Activated CD4-positive, CD25-positive, alpha-beta regulatory T cell treated with anti-CD3 and anti-CD28 coated beads, Interleukin-2, amount 50 U/mL, for 16 hours (primary cell): ENCODE measurements around the gene TTC31.
A peak's percentile ranks its signal among the peaks of the same experiment; 100 is the strongest.
"Not testable (repeated sequence)": the region's sequence is repeated elsewhere in the genome, so short reads cannot be mapped to it uniquely, and the experiment has no call there.

ENCODE experiments used
- DNase-seq: peaks from one replicate; pipeline ENCODE4 v3.0.0-alpha.2; 2020; ENCODE audit warnings: low read depth, low spot score

The TTC31 gene

DNA sequence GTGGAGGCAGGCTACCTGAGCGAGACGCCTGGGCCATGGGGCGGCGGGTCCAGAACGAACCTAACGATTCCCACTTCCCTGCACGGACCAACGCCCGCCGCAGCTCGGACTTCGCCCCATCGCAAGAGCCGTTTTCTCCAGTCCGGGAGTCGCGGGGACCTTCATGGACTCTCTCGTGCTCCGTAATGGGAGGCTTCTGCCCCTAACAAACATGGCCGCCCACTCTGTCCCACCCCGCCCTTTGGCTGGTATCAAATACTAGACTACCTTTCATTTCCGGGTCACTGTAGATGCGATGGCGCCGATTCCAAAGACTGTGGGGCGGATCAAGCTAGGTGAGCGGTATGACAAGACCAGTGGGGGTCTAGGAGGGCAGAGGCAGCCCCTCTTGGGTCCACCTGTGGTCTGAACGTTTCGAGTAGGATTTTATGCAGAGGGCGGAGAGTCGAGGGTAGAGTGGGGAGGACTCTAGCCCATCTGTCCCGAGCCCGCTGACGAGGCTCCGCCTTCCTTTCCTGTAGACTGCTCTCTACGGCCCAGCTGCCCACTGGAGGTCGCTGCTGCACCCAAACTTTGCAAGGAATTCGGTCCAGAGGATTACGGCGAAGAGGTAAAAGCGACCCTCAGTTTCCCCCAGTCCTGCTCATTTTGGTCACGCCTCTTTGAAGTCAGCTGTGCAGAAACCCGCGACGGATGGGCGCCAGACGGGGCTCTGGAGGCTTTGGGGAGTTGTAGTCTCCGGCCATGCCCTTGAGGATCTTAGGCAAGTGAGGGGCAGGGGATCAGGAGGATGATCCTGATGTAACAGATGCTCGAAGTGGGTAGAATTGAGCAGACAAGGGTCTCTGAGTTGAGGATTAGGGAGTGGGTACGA is at the start of gene TTC31, which contains the start of gene CCDC142:
TTC31 (plus strand) TSS at position 281 of the 874 bp plus-strand sequence; CDS start at position 296, 15 bp downstream.
CCDC142 (minus strand) TSS at position 198 of the 874 bp plus-strand sequence; CDS start at position 37, 161 bp downstream.
- peak; percentile 87 for DNase-seq

DNA sequence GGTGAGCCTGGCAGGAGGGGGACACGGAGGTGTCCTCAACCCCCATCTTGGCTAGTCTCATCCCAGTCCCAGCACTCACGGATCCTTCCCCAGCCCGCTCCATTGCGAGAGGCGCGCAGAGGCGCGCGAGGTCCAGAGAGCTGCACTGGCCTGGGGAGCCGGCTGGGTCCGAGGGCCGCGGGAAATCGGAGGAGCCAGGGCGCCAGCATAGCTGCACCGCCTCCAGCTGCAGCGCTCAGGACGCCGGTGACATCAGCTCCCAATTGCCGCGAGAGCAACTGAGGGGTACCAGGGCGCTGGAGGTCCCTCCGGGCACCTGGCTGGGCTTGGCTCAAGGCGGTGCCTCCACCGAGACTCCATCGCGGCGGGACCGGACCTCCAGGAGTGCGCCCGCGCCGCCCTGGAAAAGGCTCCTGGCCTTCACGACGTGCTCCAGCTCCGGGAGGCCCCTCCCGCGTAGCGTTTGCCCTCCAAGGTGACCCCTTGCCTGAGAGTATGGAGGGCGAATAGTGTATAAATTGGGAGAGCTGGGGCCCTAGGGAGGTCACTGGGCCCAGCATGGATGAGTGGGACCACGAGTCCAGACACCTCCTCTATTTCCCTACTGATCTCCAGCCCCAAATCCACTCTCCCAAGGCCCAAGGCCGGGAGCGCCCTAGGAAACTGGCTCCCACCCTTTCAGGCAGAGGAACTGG is 46.6 kb upstream of the TTC31 start:
- DNase-seq = no peak

DNA sequence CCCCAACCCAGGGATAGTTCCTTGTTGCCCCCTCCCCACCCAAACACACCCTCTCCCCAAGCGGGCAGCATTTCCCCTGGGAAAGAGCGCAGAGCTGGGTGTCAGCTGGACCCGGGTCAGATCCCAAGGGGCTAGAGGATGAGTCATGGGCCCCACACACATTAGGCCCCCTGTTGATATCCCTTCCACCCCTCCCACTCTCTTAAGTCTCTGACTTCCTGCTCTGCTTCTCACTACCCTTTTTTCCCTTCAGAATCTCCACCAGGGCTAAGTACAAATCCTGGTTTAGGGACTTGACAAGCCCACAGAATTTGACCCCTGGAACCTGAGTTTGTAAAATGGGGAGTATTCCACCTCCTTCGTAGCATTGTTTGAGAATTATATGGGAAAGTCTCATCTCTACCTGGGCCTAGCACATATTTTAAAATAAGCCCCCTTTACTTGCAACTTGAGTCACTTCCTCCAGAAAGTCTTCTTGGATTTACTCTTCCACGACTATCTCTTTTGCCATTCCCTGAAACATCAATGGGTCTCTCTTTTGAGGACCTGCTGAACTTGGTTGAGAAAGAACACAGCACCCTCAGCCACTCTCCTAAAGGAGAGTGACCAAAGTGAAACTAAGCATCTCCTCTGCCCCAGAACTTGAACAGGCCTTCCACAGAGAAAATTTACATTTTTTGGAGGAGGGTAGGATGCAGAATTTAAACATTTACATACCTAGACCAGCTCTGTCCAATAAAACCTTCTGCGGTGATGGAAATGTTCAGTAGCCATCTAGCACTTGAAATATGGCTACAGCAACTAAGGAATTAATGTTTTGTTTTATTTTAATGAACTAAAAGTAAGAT is 45.8 kb upstream of the TTC31 start:
- no peak for DNase-seq

DNA sequence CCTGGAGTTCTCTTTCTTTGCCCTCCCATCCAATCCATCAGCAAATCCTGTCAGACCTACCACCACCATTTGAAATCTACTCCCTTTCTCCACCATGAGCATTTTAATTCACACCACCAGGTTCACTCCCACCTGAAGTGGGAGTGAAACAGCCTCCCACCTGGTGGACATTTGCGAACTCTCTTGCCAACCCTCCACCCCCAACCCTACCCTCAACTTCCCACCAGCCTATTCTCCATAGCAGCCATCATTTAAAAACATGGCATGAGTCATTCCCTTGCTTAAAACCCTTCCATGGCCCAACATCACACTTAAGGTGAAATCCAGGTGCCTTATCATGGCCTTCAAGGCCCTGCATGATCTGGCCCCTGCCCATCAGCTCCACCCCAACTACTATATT is 44.6 kb upstream of the TTC31 start:
- no peak for DNase-seq

DNA sequence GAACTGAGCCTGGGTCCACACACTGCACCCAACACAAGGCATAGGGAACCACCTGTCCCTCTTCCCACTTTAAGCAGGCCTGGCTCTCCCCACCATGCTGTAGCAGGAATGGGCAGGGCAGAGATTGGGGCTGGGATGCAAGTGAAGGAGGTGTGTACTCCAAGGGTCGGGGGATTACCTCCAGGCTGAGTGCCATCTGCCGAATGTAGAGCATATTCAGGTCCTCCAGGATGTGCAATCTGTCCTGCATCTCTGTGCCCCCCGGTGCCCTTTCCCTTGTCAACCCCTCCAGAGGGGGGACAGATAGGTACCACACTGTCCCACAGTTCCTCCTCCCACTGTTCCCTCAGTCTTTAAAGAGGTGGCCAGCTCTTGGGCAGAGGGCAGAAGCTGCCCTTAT is 43.5 kb upstream of the TTC31 start:
- DNase-seq = no peak

- DNase-seq = no peak
These were observed 43.0 kb upstream of the TTC31 start for GRCh38 chr2:74439803-74440377.

DNA sequence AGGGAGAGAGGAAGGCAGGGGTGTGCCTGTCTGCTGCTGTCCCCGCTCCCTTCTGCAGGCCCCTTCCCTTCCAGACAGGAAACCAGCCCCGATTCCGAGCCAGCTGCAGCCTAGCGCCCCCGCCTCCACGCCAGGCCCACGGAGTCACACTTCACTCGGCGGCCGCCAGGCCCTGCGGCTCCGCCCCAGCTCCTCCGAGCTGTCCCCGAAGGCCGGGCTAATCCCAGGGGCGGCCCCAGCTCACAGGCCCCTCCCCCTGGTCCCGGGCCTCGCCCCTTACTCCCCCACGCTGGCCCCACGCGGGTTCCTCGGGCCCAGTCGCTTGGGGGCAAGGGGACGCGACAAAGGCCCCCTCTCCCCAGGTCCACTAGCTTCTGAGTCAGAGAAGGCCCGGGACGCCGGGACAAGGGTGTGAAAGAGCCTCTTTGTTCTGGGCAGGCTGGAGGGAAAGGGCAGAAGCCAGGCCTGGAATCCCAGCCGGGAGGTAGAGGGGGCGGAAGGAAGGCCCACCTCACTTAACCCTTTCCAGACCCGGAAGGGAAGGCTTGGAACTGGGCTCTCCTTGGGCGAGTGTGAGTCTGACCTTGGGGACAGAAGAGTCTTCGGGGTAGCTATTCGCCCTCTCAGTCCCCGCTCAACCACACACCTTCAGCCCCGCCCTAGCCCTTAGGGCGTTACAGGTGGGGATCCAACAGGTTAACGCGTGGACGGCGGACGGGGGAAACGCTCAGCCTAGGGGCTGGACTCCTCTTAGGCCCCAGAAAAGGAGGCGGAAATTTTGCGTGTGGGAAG is 42.3 kb upstream of the TTC31 start:
- no peak for DNase-seq

DNA sequence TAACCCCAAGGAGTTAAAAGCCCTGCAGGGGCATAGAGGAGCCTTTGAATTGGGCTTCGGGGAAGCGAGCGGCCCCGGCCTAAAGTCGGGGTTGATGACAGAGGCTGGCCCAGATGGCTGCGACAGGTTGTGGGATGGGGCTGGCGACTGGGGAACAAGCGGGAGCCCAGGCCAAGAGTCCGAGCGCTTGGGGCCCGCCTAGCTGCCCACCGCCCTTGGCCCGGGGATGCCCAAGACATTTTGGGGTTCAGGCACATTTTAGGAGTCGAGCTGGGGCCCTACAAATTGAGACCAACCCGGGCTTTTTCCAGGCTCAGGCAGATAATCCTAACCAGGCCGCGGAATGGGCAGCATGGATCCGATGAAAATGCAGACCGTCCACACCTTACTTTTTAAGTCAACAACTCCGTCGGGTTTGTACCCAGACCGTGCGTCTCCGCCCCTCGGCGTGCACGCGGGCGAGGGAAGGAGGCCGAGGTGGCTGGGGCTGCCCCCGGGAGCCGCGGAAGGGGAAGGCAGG is 41.7 kb upstream of the TTC31 start:
- no peak for DNase-seq

GRCh38 chr2:74441690-74442482 is 41.0 kb upstream of the TTC31 start, which contains the start of gene RTKN:
Gene RTKN, minus strand, starts transcription at chr2:74441937. Its CDS starts 121 bp downstream, at chr2:74441816.
- no peak for DNase-seq

DNA sequence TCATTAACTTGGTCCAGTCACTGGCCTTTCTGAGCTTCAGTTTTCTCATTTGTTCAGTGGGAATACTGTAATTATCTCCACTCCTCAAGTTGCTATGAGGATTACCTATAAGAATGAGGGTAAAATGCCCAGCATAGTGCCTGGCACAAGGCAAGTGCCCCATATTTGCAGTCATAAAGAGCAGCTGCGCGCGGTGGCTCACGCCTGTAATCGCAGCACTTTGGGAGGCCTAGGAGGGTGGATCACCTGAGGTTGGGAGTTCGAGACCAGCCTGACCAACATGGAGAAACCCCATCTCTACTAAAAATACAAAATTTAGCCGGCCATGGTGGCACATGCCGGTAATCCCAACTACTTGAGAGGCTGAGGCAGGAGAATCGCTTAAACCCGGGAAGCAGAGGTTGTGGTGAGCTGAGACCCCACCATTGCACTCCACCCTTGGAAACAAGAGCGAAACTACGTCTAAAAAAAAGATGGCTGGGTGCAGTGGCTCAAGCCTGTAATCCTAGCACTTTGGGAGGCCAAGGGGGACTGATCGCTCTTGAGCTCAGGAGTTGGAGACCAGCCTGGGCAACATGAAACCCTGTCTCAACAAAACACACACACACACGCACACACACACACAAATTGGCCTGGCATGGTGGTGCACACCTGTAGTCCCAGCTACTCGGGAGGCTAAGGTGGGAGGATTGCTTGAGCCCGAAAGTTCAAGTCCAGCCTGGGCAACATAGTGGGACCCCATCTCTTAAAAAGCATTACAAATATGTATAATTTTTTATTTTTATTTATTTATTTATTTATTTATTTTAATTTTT is 40.2 kb upstream of the TTC31 start:
- not testable (repeated sequence) for DNase-seq

DNA sequence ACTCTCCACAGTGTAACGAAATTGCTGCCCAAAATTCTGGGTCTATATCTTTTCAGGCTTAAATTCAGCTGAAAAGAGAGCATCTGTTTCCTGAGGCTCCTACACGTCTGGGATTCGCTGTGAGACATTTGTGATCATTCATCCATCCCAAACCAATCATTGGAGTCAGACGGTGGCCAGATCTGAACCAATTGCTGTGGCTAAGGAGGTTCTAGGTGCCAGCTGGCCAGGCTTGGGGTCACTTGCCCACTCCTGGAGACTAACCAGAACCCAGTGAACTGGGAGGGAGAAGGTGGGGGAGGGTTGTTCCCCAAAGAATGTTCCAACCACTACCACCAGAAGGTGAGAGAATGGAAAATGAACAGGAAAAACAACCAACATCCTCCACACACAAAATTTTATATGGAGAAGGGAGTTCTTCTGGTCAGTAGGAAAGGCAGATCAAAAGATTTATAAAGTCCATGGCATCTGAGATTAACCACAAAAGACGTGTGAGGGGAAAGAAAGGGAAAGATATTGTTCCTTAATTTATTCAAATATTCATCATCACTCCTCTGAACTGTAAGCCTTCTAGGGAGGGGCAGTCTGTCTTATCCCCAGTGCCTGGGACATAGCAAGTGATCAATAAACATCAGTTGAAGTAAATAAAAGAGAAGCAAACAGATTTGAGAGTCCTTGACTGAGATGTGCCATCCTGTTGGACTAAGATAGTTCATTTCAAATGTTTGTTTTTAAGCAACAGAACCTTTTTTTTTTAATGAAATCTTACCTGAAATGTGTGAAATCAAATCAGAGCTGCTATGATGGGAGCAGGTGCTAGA is 38.2 kb upstream of the TTC31 start:
- no peak for DNase-seq

- DNase-seq = no peak
These were observed 35.5 kb upstream of the TTC31 start for GRCh38 chr2:74447230-74447999.

GRCh38 chr2:74448771-74449170 is 34.1 kb upstream of the TTC31 start:
- DNase-seq = no peak

DNA sequence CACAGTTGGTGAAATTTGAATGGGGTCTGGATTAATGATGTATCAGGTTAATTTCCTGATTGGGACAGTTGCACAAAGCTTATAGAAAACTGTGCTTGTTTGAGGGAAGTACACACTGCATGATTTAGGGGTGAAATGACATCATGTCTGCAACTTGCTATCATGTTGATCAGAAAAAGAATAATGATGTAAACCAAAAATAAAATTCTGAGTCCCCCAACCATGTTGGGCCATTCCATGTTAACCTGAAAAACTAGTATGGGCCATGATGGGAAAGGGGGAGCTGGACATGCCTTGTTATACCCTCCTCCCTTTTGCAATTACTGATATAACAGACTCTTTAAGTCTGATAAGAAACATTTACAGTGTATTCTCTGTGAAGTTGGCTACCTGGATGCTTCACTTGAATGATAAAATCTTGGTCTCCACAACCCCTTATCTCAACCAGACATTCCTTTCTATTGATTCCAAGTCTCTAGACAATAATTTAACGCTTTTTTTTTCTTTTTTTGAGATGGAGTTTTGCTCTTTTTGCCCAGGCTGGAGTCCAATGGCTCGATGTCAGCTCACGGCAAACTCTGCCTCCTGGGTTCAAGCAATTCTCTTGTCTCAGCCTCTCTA is 32.2 kb upstream of the TTC31 start:
- no peak for DNase-seq

GRCh38 chr2:74454654-74455511 is 28.0 kb upstream of the TTC31 start, which contains the start of gene INO80B:
Gene INO80B, plus strand, starts transcription at chr2:74455087. Its CDS starts 30 bp downstream, at chr2:74455117.
- peak; percentile 95 for DNase-seq
